Activated CD4-positive, alpha-beta T cell treated with anti-CD3 and anti-CD28 coated beads, Interleukin-2, amount 50 U/mL, for 4 hours (primary cell): ENCODE results near the gene ZNF200.
"Not testable (repeated sequence)": the region's sequence is repeated elsewhere in the genome, so short reads cannot be mapped to it uniquely, and the experiment has no call there.

ENCODE experiments used
- DNase-seq, 2 experiments: peaks; one replicate each; pipeline ENCODE4 v3.0.0-alpha.2; 2020

The ZNF200 gene

DNA sequence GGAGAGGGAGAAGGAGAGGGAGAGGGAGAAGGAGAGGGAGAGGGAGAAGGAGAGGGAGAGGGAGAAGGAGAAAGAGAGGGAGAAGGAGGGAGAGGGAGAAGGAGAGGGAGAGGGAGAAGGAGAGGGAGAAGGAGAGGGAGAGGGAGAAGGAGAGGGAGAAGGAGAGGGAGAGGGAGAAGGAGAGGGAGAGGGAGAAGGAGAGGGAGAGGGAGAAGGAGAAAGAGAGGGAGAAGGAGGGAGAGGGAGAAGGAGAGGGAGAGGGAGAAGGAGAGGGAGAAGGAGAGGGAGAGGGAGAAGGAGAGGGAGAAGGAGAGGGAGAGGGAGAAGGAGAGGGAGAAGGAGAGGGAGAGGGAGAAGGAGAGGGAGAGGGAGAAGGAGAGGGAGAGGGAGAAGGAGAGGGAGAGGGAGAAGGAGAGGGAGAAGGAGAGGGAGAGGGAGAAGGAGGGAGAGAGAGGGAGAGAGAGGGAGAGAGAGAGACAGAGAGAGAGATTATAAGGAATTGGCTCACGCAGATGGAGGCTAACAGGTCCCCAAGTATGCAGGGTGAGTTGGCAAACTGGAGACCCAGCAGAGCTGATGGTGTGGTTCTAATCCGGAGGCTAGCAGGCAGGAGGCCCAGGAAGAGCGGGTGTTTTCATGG lies 37.1 kb downstream of the ZNF200 start:
- DNase-seq = not testable (repeated sequence)

DNA sequence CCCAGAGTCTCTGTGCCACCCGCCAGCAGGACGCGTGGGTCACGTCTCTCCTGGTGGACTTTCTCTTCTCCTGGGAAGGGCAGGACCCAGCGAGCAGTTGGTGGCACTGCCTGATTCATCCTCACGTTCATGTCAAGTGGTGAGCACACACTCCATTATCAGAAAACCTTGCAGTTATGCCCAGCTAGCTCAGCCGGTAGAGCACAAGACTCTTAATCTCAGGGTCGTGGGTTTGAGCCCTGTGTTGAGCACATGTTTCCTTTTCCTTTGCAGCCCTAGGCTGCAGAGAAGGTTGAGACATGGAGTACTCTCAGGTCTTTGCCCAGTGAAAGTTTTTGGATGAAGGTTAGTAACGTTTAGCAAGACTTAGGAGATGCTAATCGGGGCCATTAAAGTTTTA lies 39.0 kb downstream of the ZNF200 start:
- DNase-seq = no peak

DNA sequence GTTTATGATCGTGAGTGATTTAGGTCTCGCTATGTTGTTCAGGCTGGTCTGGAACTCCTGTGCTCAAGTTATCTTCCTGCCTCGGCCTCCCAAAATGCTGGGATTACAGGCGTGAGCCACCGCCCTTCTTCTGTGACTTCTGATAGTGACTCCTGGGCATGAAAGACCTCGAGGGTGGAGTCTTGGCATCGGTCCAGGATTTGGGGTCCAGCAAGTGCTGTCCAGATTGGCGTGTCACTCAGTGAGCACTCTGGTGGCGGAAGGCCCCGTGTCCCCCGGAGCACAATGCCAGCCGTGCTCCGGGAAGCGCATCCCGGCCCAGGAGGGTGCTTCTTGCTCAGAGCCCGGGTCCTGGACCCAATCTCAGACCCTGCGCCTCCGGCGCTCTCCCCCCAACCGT lies 40.2 kb downstream of the ZNF200 start:
- DNase-seq = no peak

DNA sequence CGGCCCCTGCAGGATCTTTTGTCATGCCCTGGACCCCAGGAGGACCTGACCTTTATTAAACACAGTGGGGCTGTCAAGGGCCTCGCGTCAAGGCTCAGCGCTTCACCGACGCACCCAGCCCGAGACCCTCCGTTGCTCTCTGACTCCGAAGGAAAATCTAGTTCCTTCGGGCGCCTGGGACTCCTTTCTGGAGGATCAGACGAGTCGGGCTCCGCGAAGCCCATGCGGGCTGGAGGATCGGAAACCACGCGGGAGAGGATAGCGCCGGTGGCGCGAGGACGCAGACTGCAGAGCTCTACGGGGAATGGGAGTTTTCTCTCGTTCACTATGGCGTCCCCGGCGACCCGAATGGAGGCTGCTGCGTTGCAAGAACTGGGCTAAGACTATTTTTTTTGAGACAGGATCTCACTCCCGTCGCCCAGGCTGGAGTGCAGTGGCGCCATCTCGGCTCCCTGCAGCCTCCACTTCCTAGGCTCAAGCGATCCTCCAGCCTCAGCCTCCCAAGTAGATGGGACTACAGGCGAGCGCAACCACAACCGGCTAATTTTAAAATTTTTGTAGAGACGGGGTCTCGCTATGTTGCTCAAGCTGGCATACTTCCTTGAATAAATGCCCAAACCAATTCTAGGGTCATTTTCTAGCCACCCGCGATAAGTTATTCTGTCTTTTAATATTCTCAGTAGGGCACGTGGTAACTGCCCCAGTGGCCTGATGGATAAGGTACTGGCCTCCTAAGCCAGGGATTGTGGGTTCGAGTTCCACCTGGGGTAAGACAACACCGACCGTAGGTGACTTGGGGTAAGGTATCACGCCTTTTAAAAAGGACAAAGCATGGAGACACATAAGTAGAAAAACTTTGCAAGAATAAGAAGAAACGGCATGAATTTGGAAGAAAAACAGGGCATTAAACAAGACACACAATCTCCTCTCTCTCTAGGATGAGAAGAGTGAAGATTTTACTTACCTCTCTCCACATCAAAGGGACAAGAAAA lies 41.4 kb downstream of the ZNF200 start:
- no peak for DNase-seq

DNA sequence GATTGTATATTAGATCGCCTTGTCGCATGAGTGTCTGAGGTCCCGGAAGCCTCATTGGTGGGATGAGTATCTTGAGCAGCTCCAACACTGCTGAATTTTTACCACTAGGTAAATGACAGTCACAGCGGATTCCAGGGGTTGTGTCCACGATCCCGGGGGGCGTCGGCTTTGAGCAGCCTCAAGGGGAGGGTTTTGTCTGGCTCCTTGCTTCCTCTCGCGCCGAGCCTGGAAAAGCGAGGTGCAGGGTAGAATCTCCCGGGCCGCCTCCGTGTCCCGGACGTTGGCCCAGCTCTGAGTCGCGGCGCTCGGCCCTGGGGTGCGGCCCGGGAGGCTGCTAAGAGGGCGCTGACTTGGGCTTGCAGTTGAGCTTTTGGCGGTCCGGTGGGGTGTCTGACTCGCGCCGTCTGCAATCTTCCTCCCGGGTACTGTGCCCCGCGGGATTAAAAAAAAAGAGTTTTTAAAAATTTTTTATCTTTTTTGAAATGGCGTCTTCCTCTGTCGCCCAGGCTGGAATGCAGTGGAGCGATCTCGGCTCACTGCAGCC lies 42.4 kb downstream of the ZNF200 start:
- no peak for DNase-seq

DNA sequence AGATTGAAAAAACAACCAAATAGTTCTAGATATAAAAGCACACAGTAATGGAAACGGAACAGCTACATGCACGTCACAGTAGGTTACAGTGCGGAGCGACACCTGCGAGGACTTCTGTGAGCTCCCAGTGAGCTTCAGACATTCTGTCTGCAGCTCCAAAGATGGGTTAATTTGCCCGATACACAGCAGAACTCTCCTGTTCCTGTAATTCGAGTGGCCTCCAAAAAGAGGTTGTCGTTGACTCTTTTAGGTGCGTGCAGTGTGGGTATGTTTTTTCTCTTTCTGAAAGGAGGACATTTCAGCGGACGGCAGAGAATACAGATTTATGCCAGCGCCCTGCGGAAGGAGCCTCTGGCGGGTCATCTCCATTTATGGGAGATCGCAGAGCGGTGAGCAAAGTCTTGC lies 44.0 kb downstream of the ZNF200 start:
- no peak for DNase-seq

DNA sequence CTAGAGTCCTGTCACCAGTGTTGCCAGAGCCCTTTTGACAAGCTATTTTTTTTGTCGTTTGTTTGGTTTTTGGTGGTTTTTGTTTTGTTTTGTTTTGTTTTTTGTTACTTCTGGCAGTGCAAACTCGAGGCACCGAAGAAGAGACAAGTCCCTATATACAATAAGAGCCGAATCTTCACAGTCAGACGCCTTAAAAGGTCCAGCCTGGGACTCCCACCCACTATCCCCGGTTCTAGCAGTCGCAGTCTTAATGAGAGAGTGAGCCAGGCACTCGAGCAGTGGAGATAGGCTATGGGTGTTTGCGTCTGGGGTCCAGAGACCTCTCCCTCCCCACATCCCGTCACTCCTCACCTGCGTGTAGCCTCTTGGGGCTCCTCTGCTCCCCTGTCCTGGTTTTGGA lies 45.1 kb downstream of the ZNF200 start:
- DNase-seq = no peak

DNA sequence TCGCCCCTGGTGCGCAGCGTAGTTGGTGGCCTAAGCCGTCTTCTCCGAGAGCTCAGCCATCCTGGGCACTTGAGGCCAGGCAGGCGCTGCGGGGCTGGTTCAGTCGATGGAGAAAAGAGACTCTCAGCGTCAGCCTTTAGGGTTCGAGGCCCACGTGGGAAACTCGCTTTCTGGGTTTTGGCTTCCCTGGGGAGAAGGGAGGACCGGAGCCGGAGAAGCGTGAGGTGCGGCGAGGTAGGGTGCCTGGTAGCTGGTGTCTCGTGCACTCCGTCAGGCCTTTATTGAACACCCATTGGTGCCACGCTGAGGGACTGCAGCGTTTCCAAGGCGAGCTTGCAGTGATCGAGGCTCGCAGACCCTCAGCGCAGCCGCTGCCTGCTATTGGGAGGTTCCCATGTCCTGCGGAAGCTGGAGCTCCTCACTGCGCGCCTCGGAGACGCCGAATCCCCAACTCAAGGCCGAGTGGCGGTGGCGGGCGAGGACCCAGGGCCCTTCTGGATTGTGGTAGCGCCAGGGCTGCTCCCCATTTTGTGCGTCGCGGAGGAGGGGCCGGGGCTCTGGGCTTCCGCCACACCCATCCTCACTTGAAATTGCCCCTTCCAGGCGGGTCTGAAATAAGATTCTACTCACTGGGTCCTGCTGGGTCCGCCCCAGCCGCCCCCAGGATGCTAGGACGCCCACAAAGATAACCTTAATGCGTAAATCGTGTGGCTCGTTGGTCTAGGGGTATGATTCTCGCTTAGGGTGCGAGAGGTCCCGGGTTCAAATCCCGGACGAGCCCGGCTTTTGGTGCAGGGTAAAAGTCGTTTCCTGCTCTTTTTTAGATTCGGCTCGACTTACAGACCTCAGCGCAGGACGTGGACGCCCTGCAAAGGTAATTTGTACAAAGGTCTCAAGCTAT lies 45.8 kb downstream of the ZNF200 start:
- DNase-seq = no peak

DNA sequence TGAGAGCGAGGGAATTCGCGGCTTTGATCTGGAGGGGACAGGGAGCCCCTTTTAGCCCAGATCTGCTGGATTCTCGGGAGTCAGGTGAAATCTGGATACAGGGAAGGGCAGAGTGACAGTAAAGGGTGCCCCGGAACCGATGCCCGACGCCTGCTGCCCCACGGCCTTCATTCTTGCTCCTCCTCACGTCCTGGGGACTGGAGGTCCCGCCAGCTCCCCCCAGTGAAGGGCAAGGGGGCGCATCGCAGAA lies 46.4 kb downstream of the ZNF200 start:
- no peak for DNase-seq

DNA sequence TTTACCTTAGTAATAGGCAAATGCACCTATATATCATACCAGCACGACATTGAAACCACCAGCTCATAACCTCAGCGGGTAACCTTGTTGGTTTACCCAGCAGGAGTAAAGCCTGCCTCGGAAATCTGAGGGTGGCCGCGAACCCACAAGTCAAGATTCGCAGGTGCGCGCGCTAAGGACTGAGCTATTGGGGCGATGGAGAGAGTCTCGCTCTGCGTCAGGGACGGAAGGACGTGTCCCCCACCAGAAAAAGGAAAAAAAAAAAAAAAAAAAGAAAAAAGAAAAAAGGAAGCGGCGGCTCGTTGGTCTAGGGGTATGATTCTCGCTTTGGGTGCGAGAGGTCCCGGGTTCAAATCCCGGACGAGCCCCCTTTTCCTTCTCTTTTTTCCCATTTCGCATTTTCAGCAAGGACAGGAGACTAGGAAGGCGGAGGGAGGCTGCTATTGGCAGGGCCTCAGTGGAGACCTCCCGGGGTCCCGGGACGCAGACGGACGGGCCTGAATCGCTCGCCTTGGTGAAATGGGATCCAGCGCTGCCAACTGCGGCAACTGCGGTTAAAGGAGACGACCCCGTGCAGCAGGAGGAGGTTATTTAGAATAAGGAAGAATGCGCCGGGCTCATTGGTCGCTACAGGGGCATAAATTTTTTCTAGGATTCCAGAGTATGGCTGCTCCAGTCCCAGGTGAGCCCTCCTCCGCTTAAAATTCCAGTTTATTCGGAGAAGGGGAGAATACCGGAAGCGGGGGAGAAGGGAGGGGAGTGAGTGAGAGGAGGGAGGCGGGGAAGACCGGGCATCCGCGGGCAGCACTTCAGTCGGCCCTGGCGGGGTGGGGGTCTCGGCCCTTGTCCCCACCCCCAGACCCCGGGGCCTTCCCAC lies 46.9 kb downstream of the ZNF200 start, which contains the start of gene OR1F1:
OR1F1 (plus strand) TSS at position 407 of the 877 bp plus-strand sequence.
- peak; percentile 41 to 42 for DNase-seq

DNA sequence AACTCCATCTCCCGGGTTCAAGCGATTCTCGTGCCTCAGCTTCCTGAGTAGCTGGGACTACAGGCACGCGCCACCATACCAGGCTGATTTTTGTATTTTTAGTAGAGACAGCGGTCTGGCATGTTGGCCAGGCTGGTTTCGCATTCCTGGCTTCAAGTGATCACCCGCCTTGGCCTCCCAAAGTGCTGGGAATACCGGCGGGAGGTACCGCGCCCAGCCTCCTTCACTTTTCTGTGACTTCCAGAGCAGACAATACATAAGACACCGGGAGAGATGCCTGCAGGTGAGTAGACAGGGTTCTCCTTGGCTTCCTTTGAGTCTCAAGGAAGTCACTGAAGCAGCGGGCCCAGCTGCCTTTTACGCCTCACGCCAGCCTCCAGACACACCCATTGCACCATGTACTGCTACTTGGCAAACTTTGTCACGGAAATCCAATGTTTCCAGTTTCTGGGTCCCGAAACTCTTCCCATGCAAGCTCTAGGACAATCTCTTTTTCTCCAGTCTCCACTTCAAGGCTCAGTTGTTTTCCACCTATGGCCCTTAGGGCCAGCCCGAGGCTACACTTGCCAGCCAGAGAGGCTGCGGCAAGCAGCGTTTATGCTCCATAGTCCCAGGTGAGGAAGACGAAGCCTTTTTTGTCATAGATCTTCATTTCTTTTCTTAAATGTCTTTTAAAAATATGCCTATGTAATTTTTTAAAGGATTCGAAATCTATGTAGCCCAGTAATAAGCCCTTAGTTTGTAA lies 47.8 kb downstream of the ZNF200 start:
- no peak for DNase-seq

DNA sequence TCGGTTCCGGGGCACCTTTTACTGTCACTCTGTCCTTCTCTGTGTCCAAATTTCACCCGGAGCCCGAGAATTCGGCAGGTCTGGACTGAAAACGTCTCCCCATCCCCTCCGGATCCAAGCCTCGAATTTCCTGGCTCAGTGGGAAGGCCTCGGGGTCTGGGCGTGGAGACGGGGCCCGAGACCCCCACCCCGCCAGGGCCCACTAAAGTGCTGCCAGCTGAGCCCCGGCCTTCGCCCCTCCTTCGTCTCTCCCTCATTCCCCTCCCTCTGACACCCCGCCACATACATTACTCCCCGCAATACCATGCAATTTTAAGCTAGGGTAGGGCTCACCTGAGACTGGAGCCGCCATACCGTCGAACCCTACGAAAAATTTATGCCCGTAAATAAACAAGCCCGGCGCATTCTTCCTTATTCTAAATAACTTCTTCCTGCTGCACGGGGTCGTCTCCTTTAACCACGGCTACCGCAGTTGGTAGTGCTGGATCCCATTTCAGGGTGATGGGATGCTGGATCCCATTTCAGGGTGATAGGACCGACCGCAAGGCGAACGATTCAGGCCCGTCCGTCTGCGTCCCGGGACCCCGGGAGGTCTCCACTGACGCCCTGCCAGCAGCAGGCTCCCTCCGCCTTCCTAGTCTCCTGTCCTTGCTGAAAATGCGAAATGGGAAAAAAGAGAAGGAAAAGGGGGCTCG lies 51.4 kb downstream of the ZNF200 start:
- no peak for DNase-seq

DNA sequence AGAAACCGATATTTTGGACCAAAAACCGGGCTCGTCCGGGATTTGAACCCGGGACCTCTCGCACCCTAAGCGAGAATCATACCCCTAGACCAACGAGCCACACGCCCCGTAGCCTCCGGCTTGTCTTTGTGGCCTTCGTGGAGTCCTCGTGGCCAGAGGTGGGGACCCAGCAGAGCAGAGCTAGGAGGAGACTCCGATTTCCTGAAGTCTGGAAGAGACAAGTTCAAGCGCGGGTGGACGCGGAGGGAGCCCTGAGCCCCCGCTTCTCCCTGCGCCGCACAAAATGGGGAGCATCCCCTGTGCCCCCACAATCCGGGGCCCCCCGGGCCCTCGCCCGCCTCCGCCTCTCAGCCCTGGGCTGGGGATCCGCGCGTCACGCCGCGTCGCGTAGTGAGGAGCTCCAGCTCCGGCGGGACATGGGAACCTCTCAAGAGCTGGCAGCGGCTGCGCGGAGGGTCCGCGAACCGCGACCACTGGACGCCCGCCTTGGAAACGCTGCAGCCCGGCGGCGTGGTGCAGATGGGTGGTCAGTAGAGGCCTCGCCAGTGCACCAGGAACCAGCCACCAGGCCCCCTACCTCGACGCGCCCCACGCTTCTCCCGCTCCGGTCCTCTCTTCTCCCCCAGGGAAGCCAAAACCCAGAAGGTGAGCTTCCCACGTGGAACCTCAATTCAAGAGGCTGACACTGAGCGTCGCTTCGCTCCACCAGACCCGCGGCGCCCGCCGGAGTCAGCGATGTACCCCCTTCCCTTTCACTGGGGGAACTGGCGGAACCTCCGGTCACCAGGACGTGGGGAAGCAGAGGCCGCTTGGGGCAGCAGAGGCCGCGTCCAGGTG lies 52.1 kb downstream of the ZNF200 start:
- no peak for DNase-seq

DNA sequence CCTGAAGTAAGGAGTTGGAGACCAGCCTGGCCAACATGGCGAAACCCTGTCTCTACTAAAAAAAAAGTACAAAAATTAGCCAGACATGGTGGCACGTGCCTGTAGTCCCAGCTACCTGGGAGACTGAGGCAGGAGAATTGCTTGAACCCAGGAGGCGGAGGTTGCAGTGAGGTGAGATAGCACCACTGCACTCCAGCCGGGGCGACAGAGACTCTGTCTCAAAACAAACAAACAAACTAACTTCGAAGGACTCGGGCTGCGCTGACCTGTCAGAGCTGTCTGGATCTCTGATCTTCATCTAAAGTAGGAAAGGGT lies 52.7 kb downstream of the ZNF200 start:
- DNase-seq = not testable (repeated sequence)

DNA sequence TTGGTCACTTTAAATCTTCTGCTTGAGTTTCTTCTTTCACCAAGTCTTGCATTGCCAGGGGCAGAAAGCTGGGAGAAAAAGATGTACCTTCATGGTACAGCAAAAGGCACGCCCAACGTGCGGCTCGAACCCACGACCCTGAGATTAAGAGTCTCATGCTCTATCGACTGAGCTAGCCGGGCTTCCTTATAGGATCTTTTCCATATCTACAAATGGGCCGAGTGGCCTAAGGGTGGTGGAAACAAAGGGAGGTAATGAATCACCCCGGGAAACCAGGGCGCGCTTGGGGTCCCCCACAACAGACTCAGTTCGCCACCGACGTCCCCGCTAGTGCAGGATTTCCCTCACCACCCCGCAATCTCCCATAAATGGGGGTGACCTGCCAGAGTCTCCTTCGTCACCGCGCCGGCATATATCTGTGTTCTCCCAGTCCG lies 54.5 kb downstream of the ZNF200 start:
- DNase-seq = no peak

DNA sequence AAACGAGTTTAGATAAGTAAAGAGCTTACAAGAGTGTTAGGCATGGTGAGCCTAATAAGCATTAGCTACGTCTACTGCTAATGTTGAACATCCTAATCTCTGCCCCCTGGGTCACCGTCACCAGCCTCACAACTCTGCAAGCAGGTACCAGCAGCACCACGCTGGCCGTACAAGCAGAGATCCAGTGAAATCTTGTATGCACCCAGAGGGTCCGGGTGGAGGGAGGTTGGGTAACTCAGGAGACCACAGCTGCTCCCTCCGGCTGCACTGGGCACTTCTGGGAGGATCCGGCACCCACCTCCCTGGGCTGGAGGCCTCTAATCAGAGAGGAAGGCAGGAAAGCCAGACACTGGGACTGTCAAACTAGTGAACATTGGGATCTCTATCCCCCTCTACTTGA lies 55.3 kb downstream of the ZNF200 start:
- DNase-seq = no peak

DNA sequence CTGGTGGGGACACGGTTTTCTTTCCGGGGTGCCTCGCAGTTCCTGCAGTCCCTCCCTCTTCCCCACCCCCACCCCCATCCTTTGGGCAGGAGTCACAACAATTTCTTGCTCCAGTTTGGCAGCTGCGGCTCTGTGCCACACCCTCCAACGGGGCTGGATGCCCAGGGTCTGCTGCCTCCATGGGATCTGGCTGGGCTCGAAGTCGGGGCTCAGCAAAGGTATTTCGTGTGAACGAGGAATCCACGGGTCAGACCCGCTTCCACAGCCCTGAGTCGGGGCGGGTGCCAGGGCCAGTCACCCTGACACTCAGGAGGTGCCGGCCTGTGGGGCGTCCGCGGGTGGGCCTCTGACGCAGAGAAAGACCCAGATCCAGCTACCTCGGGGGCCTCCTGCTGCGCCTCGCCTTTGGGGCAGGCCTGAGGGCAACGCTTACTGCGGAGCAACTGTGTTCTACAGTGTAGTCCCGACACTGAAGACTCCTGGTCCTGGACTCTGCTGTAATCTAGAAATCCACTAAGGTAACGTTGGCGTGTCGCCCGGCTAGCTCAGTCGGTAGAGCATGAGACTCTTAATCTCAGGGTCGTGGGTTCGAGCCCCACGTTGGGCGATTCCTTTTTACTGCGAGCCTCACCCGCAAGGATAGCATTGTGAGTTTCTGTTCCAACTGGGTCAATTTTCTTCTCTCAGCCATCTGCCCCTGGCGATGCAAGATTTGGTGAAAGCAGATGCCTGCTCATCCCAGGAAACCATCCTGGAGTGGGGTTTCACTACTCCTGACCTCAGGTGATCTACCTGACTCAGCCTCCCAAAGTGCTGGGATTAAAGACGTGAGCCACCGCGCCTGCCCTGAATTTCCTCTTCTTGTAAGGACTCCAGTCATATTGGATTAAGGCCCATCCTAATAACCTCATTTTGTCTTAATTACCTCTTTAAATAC lies 59.5 kb downstream of the ZNF200 start:
- DNase-seq = no peak

DNA sequence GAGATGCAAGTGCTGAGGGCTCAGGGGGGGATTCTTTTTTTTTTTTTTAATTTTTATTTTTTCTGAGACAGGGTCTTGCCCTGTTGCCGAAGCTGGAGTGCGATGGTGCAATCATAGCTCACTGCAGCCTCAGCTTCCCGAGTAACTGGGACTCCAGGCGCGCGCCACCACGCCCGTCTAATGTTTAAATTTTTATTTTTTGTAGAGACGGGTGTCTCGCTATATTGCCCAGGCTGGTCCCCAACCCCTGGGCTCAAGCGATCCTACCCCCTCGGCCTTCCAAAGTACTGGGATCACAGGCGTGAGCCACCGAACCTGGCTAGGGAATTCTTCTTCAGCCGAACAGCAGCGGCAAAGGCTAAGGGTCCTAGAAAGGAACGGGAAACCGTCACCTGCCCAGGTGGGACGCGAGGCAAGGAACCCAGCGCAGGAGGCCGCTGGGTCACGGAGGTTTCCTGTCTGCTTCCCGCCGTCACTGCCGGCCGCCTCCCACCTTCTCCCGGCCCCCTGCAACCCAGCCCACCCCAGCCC lies 60.3 kb downstream of the ZNF200 start:
- no peak for DNase-seq
